H9 (cell line): ENCODE measurements around the gene ADM. TPM values are rescaled to one million over a fixed set of nuclear protein-coding genes. Genes with fewer than 3 reads are reported as not detected.

Experiments
- DNase-seq: peaks from one replicate; pipeline ENCODE4 v3.0.0-alpha.2; 2017
- H2AFZ ChIP-seq: one replicate; pipeline ENCODE4 v1.6.1; 2013; ENCODE audit warnings: mild to moderate bottlenecking, low read length, control low read depth, moderate library complexity
- H2AK5ac ChIP-seq: 2 replicates; pipeline ENCODE4 v1.6.1; 2013; ENCODE audit warnings: low read length, control low read depth, mixed read lengths; ENCODE audit not compliant: insufficient read length
- H2BK120ac ChIP-seq: one replicate; pipeline ENCODE4 v1.6.1; 2013; ENCODE audit warnings: low read depth, mild to moderate bottlenecking, low read length, control low read depth, inconsistent platforms; ENCODE audit not compliant: poor library complexity, severe bottlenecking
- H2BK12ac ChIP-seq: 2 replicates; pipeline ENCODE4 v1.6.1; 2013; ENCODE audit warnings: low read length, control low read depth, mixed read lengths, low read depth; ENCODE audit not compliant: insufficient read length
- H2BK15ac ChIP-seq: 2 replicates; pipeline ENCODE4 v1.6.1; 2013; ENCODE audit warnings: low read depth, low read length, control low read depth
- H2BK20ac ChIP-seq: one replicate; pipeline ENCODE4 v1.6.1; 2013; ENCODE audit warnings: low read depth, mild to moderate bottlenecking, low read length, control low read depth, inconsistent platforms; ENCODE audit not compliant: poor library complexity, severe bottlenecking
- H2BK5ac ChIP-seq: 2 replicates; pipeline ENCODE4 v1.6.1; 2013; ENCODE audit warnings: low read length, control low read depth, mixed read lengths; ENCODE audit not compliant: insufficient read length
- H3K14ac ChIP-seq: 2 replicates; pipeline ENCODE4 v1.6.1; 2013; ENCODE audit warnings: low read length, control low read depth; ENCODE audit not compliant: insufficient read depth
- H3K18ac ChIP-seq: 2 replicates; pipeline ENCODE4 v1.6.1; 2013; ENCODE audit warnings: low read depth, mild to moderate bottlenecking, mixed read lengths, low read length, control low read depth; ENCODE audit not compliant: insufficient read length
- H3K23ac ChIP-seq: 2 replicates; pipeline ENCODE4 v1.6.1; 2013; ENCODE audit warnings: low read length, control low read depth, mixed read lengths, low read depth; ENCODE audit not compliant: insufficient read length
- H3K23me2 ChIP-seq: 2 replicates; pipeline ENCODE4 v1.6.1; 2013; ENCODE audit warnings: low read depth, mild to moderate bottlenecking, mixed read lengths, low read length, control low read depth; ENCODE audit not compliant: insufficient read length, poor library complexity, severe bottlenecking
- H3K27ac ChIP-seq: 2 replicates; pipeline ENCODE4 v1.5.1; 2013; ENCODE audit warnings: low read length, control low read depth, mixed read lengths, low read depth; ENCODE audit not compliant: insufficient read length
- H3K27me3 ChIP-seq: 2 replicates; pipeline ENCODE4 v1.6.1; 2013; ENCODE audit warnings: low read length, control low read depth, inconsistent platforms; ENCODE audit not compliant: insufficient read depth
- H3K4ac ChIP-seq: 2 replicates; pipeline ENCODE4 v1.6.1; 2013; ENCODE audit warnings: low read depth, mild to moderate bottlenecking, control low read depth, inconsistent platforms, low read length, moderate library complexity
- H3K4me1 ChIP-seq: 2 replicates; pipeline ENCODE4 v1.6.1; 2013; ENCODE audit warnings: low read length, control low read depth, inconsistent platforms; ENCODE audit not compliant: insufficient read depth
- H3K4me2 ChIP-seq: 2 replicates; pipeline ENCODE4 v1.6.1; 2013; ENCODE audit warnings: low read length, control low read depth, mixed read lengths; ENCODE audit not compliant: insufficient read length, insufficient read depth
- H3K56ac ChIP-seq: 2 replicates; pipeline ENCODE4 v1.6.1; 2013; ENCODE audit warnings: low read depth, mild to moderate bottlenecking, mixed read lengths, low read length, control low read depth; ENCODE audit not compliant: insufficient read length
- H3K79me1 ChIP-seq: 2 replicates; pipeline ENCODE4 v1.6.1; 2013; ENCODE audit warnings: low read depth, mild to moderate bottlenecking, moderate library complexity, low read length, control low read depth, inconsistent platforms; ENCODE audit not compliant: insufficient read depth, poor library complexity, severe bottlenecking
- H3K79me2 ChIP-seq: 2 replicates; pipeline ENCODE4 v1.6.1; 2013; ENCODE audit warnings: low read length, control low read depth, inconsistent platforms; ENCODE audit not compliant: insufficient read depth
- H3K9ac ChIP-seq: 2 replicates; pipeline ENCODE4 v1.6.1; 2013; ENCODE audit warnings: low read length, control low read depth, mixed read lengths; ENCODE audit not compliant: insufficient read length; ENCODE audit errors: extremely low read depth
- H3K9me3 ChIP-seq: one replicate; pipeline ENCODE4 v1.6.1; 2013; ENCODE audit warnings: low read depth, low read length, inconsistent platforms; ENCODE audit not compliant: control insufficient read depth
- H3T11ph ChIP-seq: one replicate; pipeline ENCODE4 v1.6.1; 2013; ENCODE audit warnings: mild to moderate bottlenecking, low read length, control low read depth, inconsistent platforms
- H4K20me1 ChIP-seq: one replicate; pipeline ENCODE4 v1.6.1; 2013; ENCODE audit not compliant: control insufficient read depth, insufficient read length, insufficient read depth
- H4K5ac ChIP-seq: 2 replicates; pipeline ENCODE4 v1.6.1; 2013; ENCODE audit warnings: low read depth, mild to moderate bottlenecking, mixed read lengths, low read length, control low read depth; ENCODE audit not compliant: insufficient read length
- H4K8ac ChIP-seq: replicated peaks from 2 replicates; pipeline ENCODE4 v1.6.1; 2013; ENCODE audit warnings: low read length, control low read depth, mixed read lengths, low read depth; ENCODE audit not compliant: insufficient read length
- H4K91ac ChIP-seq: 2 replicates; pipeline ENCODE4 v1.6.1; 2013; ENCODE audit warnings: low read depth, mild to moderate bottlenecking, moderate library complexity, mixed read lengths, low read length, control low read depth; ENCODE audit not compliant: insufficient read length
- H3K27ac Mint-ChIP-seq, 3 experiments: 2 replicates in 2 of 3; 3 replicates in 1 of 3; pipeline ENCODE4 v1.8.0; 2020 to 2021; ENCODE audit warnings: mixed read lengths in 3 of 3, mild to moderate bottlenecking in 1 of 3, moderate library complexity in 1 of 3
- H3K27me3 Mint-ChIP-seq: 2 replicates; pipeline ENCODE4 v1.8.0; 2021; ENCODE audit warnings: low read depth, mild to moderate bottlenecking, moderate library complexity, mixed read lengths
- H3K36me3 Mint-ChIP-seq, 3 experiments: 2 replicates in 2 of 3; 3 replicates in 1 of 3; pipeline ENCODE4 v1.8.0; 2020 to 2021; ENCODE audit warnings: low read depth in 3 of 3, mixed read lengths in 3 of 3; ENCODE audit not compliant: insufficient read depth in 1 of 3
- H3K4me1 Mint-ChIP-seq, 2 experiments: 2 replicates each; pipeline ENCODE4 v1.8.0; 2020; ENCODE audit warnings: mixed read lengths in 2 of 2
- H3K4me3 Mint-ChIP-seq, 2 experiments: 2 replicates in 1 of 2; 3 replicates in 1 of 2; pipeline ENCODE4 v1.8.0; 2020 to 2021; ENCODE audit warnings: mild to moderate bottlenecking in 2 of 2, mixed read lengths in 2 of 2, moderate library complexity in 1 of 2
- H3K9me3 Mint-ChIP-seq, 2 experiments: 2 replicates in 1 of 2; 3 replicates in 1 of 2; pipeline ENCODE4 v1.8.0; 2020; ENCODE audit warnings: mild to moderate bottlenecking in 2 of 2, mixed read lengths in 2 of 2, moderate library complexity in 1 of 2
- CTCF ChIP-seq: fragments of 200-600 bp; sonication (generic); conservative IDR thresholded peaks from 3 replicates; pipeline ENCODE4 v1.8.0; 2021; ENCODE audit warnings: antibody characterized with exemption, mild to moderate bottlenecking
- WGBS: extraction: QIAGEN DNeasy Blood & Tissue Kit; methylation state at CpG from one replicate; pipeline ENCODE4 v1.1.7; 2013; ENCODE audit warnings: missing lambda C conversion rate, low lambda C conversion rate, mixed read lengths; ENCODE audit not compliant: insufficient read length; ENCODE audit errors: extremely low coverage; 5-methylcytosine and 5-hydroxymethylcytosine counted together
- total RNA-seq: library from RNA; stranded (reverse); gene quantifications from 2 replicates; pipeline ENCODE4 v1.2.1, GENCODE V29; 2021

ADM gene
- total RNA-seq, 1 experiment from 2014 or later = 99.1 TPM

DNA sequence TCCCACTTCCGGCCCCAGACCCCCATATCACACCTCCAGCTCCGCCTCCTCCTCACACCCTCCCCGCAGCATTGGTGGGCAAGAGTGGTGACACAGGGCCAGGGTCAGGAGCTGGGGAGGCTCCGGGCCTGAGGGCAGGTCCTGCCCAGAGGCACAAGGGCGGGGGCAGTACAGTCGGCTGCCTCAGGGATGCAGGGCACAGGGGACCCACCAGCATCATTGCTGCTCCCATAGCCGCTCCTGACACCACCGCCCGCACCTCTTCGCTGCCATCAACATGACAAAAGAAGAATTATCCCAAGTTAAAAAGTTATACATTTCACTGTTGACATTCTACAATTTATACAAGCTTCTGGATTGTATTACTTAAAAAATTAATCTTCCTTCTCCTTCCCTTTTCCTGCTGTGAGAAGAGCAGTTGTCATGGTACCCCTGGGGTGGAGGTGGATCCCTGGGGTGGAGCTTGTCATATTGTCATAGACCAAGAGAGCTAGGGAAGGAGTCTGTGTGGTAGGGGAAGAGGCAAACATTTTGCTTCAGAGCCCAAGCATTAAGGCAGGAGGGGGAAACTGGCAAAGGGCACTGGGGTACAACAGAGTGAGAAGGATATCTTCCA, 15.0 kb upstream of the ADM start:
- no peak overlapping the region for H3K4me2 ChIP-seq
- H3K18ac ChIP-seq = no peak overlapping the region
- H2BK20ac ChIP-seq = no peak overlapping the region
- Mint-ChIP-seq H3K36me3 (peaks cover 0 to 3% (median 1%) of the 10 kb centered on the region in 3 experiments; a peak in 4 of 7 replicates), H3K4me1 (peaks cover 39 to 45% of the 10 kb centered on the region in 2 experiments), H3K27me3 (no peaks in the 10 kb centered on the region), H3K9me3 (no peaks in the 10 kb centered on the region; a peak in 1 of 5 replicates), H3K27ac (peak overlapping the region in 2 of 3 experiments; percentile 7 to 33; a peak in 4 of 7 replicates), H3K4me3 (no peak overlapping the region)
- no peak overlapping the region for H3K4ac ChIP-seq
- no peak overlapping the region for H3K27ac ChIP-seq
- H3K4me1 ChIP-seq = peaks cover 5% of the 10 kb centered on the region; the same call in 1 of the 2 replicates
- H3K79me2 ChIP-seq = peaks cover 7% of the 10 kb centered on the region; the same call in 1 of the 2 replicates
- no peak overlapping the region for H4K8ac ChIP-seq
- no peak overlapping the region for H4K5ac ChIP-seq
- no peak overlapping the region for H3T11ph ChIP-seq
- H2AFZ ChIP-seq = no peak overlapping the region
- H3K9me3 ChIP-seq = no peaks in the 10 kb centered on the region
- no peak overlapping the region for H4K91ac ChIP-seq
- no peak overlapping the region for H2AK5ac ChIP-seq
- H4K20me1 ChIP-seq = no peaks in the 10 kb centered on the region
- no peak for TF ChIP-seq CTCF
- H3K27me3 ChIP-seq = no peaks in the 10 kb centered on the region
- peaks cover 6% of the 10 kb centered on the region for H3K23me2 ChIP-seq
- no peak for DNase-seq
- H2BK15ac ChIP-seq = no peak overlapping the region
- no peak overlapping the region for H3K14ac ChIP-seq
- H2BK120ac ChIP-seq = no peak overlapping the region
- H3K56ac ChIP-seq = no peak overlapping the region
- H3K9ac ChIP-seq = no peak overlapping the region
- H2BK5ac ChIP-seq = no peak overlapping the region
- WGBS = no CpG with 5 or more reads among the region's 10 CpGs
- no peak overlapping the region for H2BK12ac ChIP-seq
- no peaks in the 10 kb centered on the region for H3K79me1 ChIP-seq
- H3K23ac ChIP-seq = no peak overlapping the region
